Smooth muscle cell (in vitro differentiated cells): ENCODE measurements around the gene ABHD16A. TPM values are rescaled to one million over a fixed set of nuclear protein-coding genes. Genes with fewer than 3 reads are reported as not detected.
"Not testable (repeated sequence)": the region's sequence is repeated elsewhere in the genome, so short reads cannot be mapped to it uniquely, and the experiment has no call there.

Experiments used
- DNase-seq: peaks from one replicate; lab custom pipeline; 2025; ENCODE audit not compliant: unreplicated experiment; lab: John Stamatoyannopoulos, UW
- H2AFZ ChIP-seq: fragments of 200-600 bp; sonication (generic); 2 replicates; pipeline ENCODE4 v1.6.0; 2016; ENCODE audit warnings: antibody characterized with exemption, low read depth, mild to moderate bottlenecking
- H3F3A ChIP-seq: fragments of 200-600 bp; sonication (generic); 2 replicates; pipeline ENCODE4 v1.6.0; 2017; ENCODE audit warnings: antibody characterized with exemption, low read depth
- H3K27ac ChIP-seq: fragments of 200-600 bp; sonication (generic); 2 replicates; pipeline ENCODE4 v1.5.1; 2016; ENCODE audit warnings: low read depth, mild to moderate bottlenecking
- H3K27me3 ChIP-seq: fragments of 200-600 bp; sonication (generic); 2 replicates; pipeline ENCODE4 v1.6.1; 2016; ENCODE audit warnings: low read depth, mild to moderate bottlenecking
- H3K36me3 ChIP-seq: fragments of 200-600 bp; sonication (generic); 2 replicates; pipeline ENCODE4 v1.5.1; 2016; ENCODE audit warnings: low read depth
- H3K4me1 ChIP-seq: fragments of 200-600 bp; sonication (generic); 2 replicates; pipeline ENCODE4 v1.5.1; 2016; ENCODE audit warnings: low read depth
- H3K4me2 ChIP-seq: fragments of 200-600 bp; sonication (generic); 2 replicates; pipeline ENCODE4 v1.6.0; 2016; ENCODE audit warnings: mild to moderate bottlenecking
- H3K4me3 ChIP-seq: fragments of 200-600 bp; sonication (generic); 2 replicates; pipeline ENCODE4 v1.5.1; 2016; ENCODE audit warnings: mild to moderate bottlenecking
- H3K79me2 ChIP-seq: fragments of 200-600 bp; sonication (generic); 2 replicates; pipeline ENCODE4 v1.6.0; 2016; ENCODE audit warnings: low read depth, mild to moderate bottlenecking
- H3K9ac ChIP-seq: fragments of 200-600 bp; sonication (generic); 2 replicates; pipeline ENCODE4 v1.6.0; 2016; ENCODE audit warnings: low read depth
- H3K9me3 ChIP-seq: fragments of 200-600 bp; sonication (generic); replicated peaks from 2 replicates; pipeline ENCODE4 v1.5.1; 2016; ENCODE audit warnings: low read depth
- H4K20me1 ChIP-seq: fragments of 200-600 bp; sonication (generic); 2 replicates; pipeline ENCODE4 v1.6.0; 2016; ENCODE audit warnings: low read depth
- WGBS: methylation state at CpG from one replicate; pipeline ENCODE4 v1.1.7; 2016; ENCODE audit warnings: low lambda C conversion rate; 5-methylcytosine and 5-hydroxymethylcytosine counted together
- polyA plus RNA-seq: library from polyadenylated mRNA; unstranded; fragments of >200 nt; fragmentation: Nextera tagmentation; extraction: Ambion mirVana; gene quantifications from 2 replicates; pipeline ENCODE4 v1.2.1, GENCODE V29; 2016
- total RNA-seq: library from RNA; depleted of rRNA; stranded (reverse); fragments of >200 nt; gene quantifications from 2 replicates; pipeline ENCODE4 v1.2.3, GENCODE V29; 2014
- TF ChIP-seq, protein P1 (sequence below): fragments of 200-600 bp; sonication (generic); IDR thresholded peaks from 2 replicates; pipeline ENCODE4 v1.5.1; 2017; ENCODE audit warnings: borderline replicate concordance, mild to moderate bottlenecking, antibody characterized with exemption; ENCODE audit not compliant: insufficient read depth, poor library complexity, severe bottlenecking

The ABHD16A gene
- total and polyA plus RNA-seq, 2 experiments from 2014 or later, result 24.9 to 39.9 TPM

- TF ChIP-seq, protein P1, sequence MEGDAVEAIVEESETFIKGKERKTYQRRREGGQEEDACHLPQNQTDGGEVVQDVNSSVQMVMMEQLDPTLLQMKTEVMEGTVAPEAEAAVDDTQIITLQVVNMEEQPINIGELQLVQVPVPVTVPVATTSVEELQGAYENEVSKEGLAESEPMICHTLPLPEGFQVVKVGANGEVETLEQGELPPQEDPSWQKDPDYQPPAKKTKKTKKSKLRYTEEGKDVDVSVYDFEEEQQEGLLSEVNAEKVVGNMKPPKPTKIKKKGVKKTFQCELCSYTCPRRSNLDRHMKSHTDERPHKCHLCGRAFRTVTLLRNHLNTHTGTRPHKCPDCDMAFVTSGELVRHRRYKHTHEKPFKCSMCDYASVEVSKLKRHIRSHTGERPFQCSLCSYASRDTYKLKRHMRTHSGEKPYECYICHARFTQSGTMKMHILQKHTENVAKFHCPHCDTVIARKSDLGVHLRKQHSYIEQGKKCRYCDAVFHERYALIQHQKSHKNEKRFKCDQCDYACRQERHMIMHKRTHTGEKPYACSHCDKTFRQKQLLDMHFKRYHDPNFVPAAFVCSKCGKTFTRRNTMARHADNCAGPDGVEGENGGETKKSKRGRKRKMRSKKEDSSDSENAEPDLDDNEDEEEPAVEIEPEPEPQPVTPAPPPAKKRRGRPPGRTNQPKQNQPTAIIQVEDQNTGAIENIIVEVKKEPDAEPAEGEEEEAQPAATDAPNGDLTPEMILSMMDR, result no peak
- WGBS, result 86% methylated on average over 5 of the region's 5 CpGs
- H3K36me3 ChIP-seq, result no peaks in the 10 kb centered on the region
Measured at GRCh38 chr6:31710523-31711219, 7.5 kb upstream of the ABHD16A start.

DNA sequence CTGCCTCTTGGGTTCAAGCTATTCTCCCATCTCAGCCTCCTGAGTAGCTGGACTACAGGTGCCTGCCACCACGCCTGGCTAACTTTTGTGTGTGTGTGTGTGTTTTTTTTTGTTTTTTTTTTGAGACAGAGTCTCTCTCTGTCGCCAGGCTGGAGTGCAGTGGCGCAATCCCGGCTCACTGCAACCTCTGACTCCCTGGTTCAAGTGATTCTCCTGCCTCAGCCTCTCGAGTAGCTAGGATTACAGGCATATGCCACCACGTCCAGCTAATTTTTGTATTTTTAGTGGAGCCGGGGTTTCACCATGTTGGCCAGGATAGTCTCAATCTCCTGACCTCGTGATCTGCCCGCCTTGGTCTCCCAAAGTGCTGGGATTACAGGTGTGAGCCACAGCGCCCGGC lies 6.0 kb upstream of the ABHD16A start:
- DNase-seq, result not testable (repeated sequence)
- WGBS, result 92% methylated on average over 11 of the region's 11 CpGs

More at GRCh38 chr6:31710523-31711219, 7.5 kb upstream of the ABHD16A start:
- no peak overlapping the region for H3K27ac ChIP-seq
- no peak overlapping the region for H3K9ac ChIP-seq
- no peak overlapping the region for H3K4me3 ChIP-seq
- no peaks in the 10 kb centered on the region for H3K79me2 ChIP-seq
- no peaks in the 10 kb centered on the region for H3K27me3 ChIP-seq
- no peak overlapping the region for H2AFZ ChIP-seq
- peaks cover 21% of the 10 kb centered on the region for H3K4me1 ChIP-seq
- H3F3A ChIP-seq, result no peaks in the 10 kb centered on the region
- H4K20me1 ChIP-seq, result no peaks in the 10 kb centered on the region
- H3K9me3 ChIP-seq, result no peaks in the 10 kb centered on the region
- no peak for DNase-seq
- no peak overlapping the region for H3K4me2 ChIP-seq

DNA sequence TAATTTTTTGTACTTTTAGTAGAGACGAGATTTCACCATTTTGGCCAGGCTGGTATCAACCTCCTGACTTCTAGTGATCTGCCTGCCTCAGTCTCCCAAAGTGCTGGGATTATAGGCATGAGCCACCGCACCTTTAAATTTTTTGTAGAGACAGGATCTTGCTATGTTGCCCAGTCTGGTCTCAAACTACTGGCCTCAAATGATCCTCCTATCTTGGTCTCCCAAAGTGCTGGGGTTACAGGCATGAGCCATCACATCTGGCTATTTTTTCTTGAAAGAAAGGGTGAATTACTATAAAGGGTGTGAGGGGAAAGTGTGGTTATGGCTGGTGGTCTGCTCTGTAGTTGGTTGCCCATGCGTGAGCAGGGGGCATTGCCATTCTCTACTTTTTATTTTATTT lies 5.1 kb upstream of the ABHD16A start:
- TF ChIP-seq, protein P1, result no peak
- Histone ChIP-seq H2AFZ (no peak overlapping the region), H3K4me1 (peaks cover 3% of the 10 kb centered on the region), H3K79me2 (no peaks in the 10 kb centered on the region), H3K4me3 (no peak overlapping the region), H3K27ac (no peak overlapping the region), H3K27me3 (no peaks in the 10 kb centered on the region), H4K20me1 (no peaks in the 10 kb centered on the region), H3F3A (no peaks in the 10 kb centered on the region), H3K9ac (no peak overlapping the region), H3K9me3 (no peaks in the 10 kb centered on the region), H3K4me2 (no peak overlapping the region), H3K36me3 (no peaks in the 10 kb centered on the region)
- WGBS, result 96% methylated on average over 3 of the region's 3 CpGs
- DNase-seq, result no peak

More for the DNA sequence above, 6.0 kb upstream of the ABHD16A start:
- peaks cover 12% of the 10 kb centered on the region for H3K4me1 ChIP-seq
- not testable (repeated sequence) for H3K27ac ChIP-seq, H3K9ac ChIP-seq, H3K79me2 ChIP-seq, H4K20me1 ChIP-seq, H3K9me3 ChIP-seq, H3K4me3 ChIP-seq, H3F3A ChIP-seq, H3K4me2 ChIP-seq, H3K36me3 ChIP-seq, H2AFZ ChIP-seq, H3K27me3 ChIP-seq

DNA sequence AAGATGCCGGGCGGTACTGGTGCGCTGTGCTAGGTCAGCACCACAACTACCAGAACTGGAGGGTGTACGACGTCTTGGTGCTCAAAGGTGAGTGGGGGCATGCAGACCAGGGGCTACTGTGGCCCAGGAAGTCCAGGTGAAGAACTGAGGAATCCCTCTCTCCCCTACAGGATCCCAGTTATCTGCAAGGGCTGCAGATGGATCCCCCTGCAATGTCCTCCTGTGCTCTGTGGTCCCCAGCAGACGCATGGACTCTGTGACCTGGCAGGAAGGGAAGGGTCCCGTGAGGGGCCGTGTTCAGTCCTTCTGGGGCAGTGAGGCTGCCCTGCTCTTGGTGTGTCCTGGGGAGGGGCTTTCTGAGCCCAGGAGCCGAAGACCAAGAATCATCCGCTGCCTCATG lies 4.6 kb upstream of the ABHD16A start:
- no peaks in the 10 kb centered on the region for H3K4me1 ChIP-seq
- no peaks in the 10 kb centered on the region for H3K36me3 ChIP-seq
- no peaks in the 10 kb centered on the region for H3K27me3 ChIP-seq
- WGBS, result 98% methylated on average over 10 of the region's 10 CpGs
- no peak overlapping the region for H2AFZ ChIP-seq
- H3K79me2 ChIP-seq, result peaks cover 2% of the 10 kb centered on the region
- no peak overlapping the region for H3K4me3 ChIP-seq
- TF ChIP-seq, protein P1, result no peak
- H3F3A ChIP-seq, result no peaks in the 10 kb centered on the region
- no peak for DNase-seq
- H3K4me2 ChIP-seq, result no peak overlapping the region
- no peak overlapping the region for H3K9ac ChIP-seq
- no peaks in the 10 kb centered on the region for H3K9me3 ChIP-seq
- no peaks in the 10 kb centered on the region for H4K20me1 ChIP-seq
- no peak overlapping the region for H3K27ac ChIP-seq
